ENCODE measurements around the gene SOCS2.
"Not testable (repeated sequence)": the region's sequence is repeated elsewhere in the genome, so short reads cannot be mapped to it uniquely, and the experiment has no call there.

Gene SOCS2

DNA sequence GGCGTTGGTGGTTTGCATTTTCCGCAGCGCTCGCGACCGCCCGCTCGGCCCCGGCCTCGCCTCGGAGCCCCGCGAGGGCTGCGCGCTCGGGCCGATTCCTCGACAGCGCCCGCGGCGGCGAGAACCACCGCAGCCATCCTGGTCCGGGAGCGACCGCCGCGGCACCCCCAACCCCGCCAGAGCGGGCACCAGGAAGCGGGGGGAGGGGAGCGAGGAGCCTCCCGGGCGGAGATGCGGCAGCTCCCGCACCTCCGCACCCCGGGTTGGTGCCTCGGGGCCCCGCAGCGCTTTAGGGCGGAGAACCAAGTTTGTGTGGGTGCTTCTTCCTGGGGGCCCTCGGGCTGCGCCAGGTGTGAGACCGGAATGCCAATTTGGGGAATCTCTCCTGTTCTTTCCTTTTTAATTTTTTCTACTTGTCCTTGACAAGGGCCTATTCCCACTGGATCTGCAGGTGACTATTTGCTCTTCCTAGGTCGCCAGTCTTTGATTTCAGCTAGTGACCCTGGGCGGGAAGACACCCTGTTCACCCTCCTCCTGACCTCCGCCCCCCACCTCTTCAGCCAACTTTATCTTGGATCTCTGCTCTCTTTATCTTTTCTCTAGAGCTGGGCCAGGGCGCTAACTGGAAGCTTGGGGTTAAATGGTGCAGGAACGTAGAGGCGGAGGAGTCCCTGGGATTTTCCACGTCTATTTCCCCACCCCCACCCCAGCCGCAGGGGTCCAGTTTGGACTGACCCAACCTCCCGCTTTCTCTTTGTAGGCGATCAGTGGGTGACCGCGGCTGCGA, at the start of gene SOCS2:
Gene SOCS2 (plus strand): TSS at position 751 of the 787 bp plus-strand sequence. CDS start 223 bp downstream, outside the sequence.
- DNase-seq, result peak; percentile 50

DNA sequence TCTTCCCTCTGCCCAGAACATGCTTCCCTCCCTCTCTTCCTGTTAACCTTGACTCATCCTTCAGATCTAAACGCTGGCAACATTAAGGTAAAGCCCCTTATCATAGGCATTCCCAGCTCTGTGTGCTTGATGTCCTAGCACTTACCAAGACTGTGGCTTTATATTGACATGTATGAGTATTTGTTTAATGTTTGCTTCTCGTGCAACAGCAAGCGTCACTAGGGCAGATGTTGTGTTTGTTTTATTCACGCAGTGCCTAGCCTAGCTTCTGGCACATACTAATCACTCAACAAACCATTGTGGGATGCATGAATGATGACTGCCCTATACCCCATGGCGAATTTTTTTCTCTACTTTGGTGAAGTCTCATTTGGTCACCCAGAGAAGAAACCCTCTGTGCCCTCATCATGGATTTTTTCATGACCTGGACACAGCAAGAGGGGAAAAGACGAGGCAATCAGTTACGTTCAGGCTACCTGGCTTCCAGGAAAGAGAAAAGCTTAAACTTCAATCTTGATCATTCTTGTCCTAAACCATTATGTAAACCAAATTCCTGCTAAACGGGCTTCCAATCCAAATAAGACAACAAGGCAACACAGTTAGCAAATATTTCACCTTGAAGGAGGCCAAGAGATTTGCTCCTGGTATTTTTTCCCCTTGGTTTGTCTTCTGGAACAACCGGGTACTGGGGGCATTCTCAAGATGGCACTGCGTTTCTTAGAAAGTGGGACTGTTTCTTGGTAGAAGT, 47.9 kb upstream of the SOCS2 start:
- no peak for DNase-seq

DNA sequence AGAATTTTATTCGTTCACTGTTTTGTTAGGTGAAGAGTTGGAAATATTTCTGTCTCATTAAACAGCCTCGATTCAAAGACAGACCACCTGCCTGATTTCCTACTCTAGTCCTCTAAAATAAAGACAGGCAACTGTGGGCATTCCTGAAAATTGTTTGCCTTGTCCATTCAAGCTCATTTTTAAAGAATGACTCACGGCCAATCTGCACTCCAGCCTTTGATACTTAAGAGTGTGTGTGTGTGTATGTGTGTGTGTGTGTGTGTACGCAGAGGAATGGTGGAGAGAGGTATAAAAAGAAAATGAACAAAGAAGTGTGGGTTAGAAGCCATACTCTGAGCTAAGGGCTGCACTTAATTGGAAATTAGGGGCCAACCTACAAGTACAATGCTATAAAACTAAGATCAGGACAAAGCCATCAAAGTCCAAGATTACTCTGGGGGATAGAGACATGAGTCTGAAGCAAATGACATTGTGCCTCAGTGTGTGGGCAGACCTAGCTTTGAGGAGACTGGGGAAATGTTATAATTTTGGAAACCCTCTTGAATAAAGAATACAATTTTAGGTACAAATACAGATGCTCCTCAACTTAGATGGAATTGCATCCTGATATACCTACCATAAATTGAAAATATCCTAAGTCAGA, 45.6 kb upstream of the SOCS2 start:
- DNase-seq, result no peak

DNA sequence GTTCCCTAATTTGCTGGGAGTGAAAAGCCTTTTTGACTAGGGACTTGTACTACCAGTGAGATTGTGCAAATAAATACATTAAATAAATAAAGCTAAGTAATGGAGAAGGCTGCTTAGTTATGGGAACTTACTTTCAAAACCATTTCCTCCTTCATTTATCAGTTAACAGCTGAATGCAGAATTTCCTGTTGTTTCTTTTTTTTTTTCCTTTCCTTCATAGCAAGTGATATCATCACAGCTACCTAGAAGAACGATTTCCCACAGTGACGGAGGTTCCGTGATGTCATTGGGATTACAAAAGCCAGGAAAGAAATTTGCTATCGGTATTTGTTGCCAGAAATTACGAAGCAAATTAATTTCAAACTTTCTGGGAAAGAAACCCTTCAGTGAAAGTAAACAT, 42.1 kb upstream of the SOCS2 start:
- no peak for DNase-seq

DNA sequence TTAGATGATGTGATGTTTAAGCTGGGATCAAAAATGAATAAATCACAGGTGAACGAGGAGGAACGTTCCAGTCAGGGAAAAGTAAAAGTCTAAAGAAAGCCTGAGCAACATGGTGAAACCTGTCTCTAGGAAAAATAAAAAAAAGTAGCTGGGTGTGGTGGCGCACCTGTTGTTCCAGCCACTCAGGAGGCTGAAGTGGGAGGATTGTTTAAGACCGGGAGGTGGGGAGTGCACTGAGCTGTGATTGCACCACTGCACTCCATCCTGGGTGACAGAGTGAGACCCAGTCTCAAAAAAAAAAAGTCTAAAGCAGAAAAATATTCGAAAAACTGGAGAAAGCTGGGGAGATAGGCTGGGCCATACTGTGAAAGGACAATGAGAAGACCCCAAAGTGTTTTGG, 39.2 kb upstream of the SOCS2 start:
- DNase-seq, result no peak

- DNase-seq, result no peak
Observed at GRCh38 chr12:93536111-93536765, 36.2 kb upstream of the SOCS2 start.

GRCh38 chr12:93536766-93537488, 35.5 kb upstream of the SOCS2 start:
- DNase-seq, result no peak

GRCh38 chr12:93537769-93538168, 34.7 kb upstream of the SOCS2 start:
- DNase-seq, result no peak

GRCh38 chr12:93539821-93540220, 32.7 kb upstream of the SOCS2 start:
- no peak for DNase-seq

DNA sequence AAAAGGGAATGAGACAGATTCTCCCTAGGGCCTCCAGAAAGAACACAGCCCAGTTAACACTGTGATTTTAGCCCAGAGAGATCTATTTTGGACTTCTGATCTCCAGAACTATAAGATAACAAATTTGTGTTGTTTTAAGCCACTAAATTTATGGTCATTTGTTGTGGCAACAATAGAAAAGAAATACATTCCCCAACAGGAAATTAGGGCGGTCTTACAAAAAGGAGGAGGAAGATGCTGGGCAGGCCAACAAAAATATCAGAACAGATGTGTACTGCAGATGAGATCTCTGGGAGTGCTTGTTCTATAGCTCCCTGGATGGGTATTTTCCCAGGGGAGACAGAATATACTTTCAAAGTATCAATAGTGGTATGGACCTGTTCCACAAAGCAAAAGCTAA, 32.0 kb upstream of the SOCS2 start:
- DNase-seq, result no peak

DNA sequence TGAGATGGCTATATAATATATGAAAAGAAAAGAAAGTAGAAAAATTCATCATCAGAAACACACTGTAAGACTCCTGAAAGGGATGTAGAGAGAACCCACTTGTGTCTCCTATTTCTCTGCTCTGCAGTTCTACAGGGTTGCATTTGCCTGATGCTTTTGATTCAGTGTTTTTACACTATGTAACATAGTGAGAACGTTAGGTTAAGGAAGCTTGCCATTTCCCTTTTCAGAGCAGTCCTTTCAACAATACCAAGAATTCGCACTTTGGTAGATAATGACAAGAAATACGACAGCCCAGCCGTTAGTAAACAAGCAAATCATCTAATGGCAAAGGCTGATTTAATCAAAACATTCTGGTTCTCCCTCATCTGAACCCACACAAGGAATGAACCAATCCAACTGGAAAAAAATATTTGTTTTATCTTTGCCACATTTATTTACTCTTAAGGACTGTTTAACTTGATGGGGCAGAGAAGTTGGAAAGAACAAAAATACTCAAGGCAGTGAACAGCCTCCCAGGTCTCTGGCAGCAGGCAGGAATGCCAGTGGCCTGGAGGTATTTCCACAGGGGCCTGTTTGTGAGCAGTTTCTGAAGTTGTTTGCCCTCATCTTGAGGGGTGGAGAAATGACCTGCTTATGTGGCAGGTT, 30.8 kb upstream of the SOCS2 start:
- no peak for DNase-seq

DNA sequence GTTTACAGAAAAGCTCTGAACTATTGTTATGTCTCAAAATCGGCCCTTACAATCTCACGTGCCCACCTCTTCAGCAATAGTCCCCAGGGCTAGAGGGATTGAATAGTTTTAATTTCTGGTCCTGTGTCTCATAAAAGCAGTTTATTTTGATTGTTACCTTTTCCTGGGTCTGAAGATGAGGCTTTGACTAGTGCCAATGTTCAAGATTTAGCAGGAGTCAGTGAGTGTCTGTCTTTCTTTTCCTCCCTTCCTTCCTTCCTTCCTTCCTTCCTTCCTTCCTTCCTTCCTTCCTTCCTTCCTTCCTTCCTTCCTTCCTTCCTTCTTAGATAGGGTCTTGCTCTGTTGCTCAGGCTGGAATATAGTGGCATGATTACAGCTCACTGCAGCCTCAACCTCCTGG, 24.7 kb upstream of the SOCS2 start:
- no peak for DNase-seq

GRCh38 chr12:93549174-93549573, 23.3 kb upstream of the SOCS2 start:
- no peak for DNase-seq

DNA sequence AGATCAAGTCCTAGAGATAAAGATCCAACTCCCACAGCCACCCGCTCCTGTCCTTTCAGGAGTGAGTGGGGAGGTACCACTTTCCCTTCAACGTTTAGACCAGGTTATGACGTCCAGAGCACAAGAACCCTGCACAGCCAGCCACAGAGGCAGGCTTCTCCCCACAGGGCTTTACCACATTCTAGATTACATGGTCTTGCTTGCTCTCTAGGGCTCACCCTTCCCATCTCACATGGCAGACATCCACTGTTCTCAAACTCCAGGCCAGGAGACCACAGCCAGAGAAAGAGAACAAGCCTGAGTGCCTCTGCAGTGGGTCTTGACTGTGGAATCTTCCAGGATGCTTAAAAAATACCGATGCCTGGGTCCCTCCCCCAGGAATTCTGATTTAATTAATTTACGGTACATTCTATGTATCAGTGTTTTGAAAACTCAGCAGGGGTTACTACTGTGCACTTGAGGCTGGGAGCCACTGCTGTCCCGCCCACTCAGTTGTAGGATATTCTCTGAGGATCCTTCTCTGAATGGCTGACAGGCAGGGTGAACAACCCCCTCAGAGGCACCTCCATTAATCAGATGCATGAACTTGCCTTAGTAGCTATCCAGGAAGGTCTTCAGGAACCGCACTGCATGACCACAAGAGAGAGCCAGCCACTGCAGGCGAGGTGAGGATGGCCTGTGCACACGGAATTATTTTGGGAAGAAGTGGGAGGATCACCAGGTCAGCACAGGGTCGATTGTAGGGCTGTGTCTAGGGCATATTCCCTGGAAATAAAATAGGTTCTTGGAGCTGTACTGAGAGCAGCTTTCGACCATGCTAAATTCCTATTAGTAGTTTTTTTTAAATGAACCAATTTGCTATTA, 21.5 kb upstream of the SOCS2 start:
- no peak for DNase-seq

DNA sequence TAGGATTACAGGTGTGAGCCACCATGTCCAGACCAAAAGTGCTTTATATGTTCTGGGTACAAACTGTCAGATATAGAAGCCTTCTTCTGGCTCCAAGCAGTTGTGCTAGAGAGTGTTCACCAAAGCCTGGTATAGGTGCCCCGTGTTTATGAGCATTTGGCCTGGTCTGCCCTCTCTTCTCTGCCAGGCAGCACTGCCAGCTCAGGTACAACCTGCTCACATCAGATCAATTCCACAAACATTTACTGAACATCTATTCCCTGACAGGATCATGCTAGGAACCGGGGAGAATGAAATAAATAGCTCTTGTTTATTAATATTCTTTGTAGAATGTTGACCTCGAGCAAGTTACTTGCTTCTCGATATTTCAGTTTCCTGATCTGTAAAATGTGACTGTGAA, 20.0 kb upstream of the SOCS2 start:
- no peak for DNase-seq

DNA sequence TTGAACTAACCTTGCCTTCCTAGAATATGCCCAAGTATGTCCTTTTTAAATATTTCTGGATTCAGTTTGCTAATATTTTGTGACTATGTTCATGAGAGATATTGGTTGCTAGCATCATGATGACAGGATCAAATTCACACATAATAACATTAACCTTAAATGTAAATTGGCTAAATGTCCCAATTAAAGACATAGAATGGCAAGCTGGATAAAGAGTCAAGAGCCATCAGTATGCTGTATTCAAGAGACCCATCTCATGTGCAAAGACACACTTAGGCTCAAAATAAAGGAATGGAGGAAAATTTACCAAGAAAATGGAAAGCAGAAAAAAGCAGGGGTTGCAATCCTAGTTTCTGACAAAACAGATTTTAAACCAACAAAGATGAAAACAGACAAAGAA, 14.6 kb upstream of the SOCS2 start:
- DNase-seq, result not testable (repeated sequence)

- not testable (repeated sequence) for DNase-seq
Observed at GRCh38 chr12:93558685-93559084, 13.8 kb upstream of the SOCS2 start.

DNA sequence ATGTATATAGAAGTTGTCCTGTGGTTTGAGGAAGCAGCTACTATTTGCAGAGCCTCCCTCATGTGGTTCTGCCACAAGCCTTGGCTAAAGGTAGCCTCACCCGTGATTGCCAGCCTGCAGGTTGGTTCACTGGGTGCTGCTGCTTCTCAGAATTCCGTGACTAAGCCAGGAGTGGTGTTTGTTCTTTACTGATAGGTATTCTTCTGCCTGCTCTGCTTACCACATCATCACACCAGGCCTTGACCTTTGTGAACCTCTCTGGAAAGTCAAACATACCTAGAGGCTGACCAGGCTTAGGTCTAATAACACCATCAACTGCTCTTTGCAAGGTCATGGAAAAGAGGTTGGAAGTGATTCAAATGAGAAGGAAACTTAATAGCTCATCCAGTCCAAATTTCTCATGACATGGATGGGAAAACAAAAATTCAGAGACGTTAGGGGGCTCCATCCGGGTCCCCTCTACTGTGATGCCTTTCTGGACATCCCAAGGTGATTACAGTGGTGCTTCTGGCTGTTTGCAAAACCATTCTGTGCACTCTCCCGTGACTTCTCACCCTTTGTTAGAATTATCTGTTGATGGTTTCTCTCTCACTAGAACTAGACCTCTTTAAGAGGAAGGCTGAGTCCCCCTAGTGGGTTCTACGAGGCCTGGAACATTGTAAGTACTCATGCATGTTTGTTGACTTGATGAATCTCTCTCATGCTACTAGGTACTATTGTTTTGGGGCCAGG, 8.5 kb upstream of the SOCS2 start:
- DNase-seq, result no peak

DNA sequence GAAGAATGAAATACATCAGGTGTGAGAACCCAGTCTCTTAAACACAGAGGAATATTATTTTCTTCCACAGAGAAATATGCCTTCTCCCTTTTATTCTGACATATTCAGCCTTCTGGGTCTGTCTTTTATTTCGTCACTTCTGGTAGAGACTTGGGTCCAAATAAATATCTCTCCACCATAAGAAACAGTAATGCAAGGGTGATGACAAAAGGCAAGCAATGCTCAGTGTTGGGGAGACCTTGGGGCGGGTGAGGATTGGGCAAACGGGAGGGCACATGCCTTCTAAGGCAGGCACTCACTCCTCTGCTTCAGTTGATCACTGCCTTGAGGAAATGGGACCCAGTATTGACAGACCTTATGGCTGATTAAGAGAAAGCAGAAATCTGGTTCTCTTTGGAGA, 6.7 kb upstream of the SOCS2 start:
- DNase-seq, result no peak

DNA sequence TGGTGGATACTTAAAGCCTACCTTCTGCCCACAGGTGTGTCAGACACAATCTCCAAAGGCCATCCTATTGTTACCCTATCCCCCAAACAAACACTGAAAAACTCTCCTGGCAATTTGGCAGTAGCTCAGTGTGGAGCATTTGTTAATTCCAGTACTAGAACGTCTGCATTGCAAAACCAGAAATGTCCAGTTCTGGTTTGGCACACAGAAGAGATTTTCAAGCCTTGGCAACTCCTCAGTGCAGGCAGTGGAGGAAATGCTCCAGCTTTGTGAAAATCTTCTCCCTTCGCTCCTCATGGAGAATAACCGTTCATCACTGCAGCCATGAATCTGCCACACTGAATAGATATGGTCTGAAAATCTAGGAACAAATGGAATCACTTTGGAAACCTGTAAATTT, 5.3 kb upstream of the SOCS2 start:
- DNase-seq, result no peak
